OCI-LY7 (cell line): ENCODE data around the gene PODXL2.

Experiments
- EZH2phosphoT487 ChIP-seq: fragments of 200-600 bp; sonication (generic); IDR thresholded peaks from 2 replicates; pipeline ENCODE4 v1.6.1; 2018; ENCODE audit warnings: low read depth, borderline replicate concordance, mild to moderate bottlenecking, mixed run types, antibody characterized with exemption, low read length, moderate library complexity, mixed read lengths
- TF ChIP-seq, protein P1 (sequence below): fragments of 200-600 bp; sonication (generic); conservative IDR thresholded peaks from 2 replicates; pipeline ENCODE4 v1.5.1; 2014; ENCODE audit warnings: mild to moderate bottlenecking, antibody characterized with exemption, low read length, moderate library complexity, mixed read lengths

DNA sequence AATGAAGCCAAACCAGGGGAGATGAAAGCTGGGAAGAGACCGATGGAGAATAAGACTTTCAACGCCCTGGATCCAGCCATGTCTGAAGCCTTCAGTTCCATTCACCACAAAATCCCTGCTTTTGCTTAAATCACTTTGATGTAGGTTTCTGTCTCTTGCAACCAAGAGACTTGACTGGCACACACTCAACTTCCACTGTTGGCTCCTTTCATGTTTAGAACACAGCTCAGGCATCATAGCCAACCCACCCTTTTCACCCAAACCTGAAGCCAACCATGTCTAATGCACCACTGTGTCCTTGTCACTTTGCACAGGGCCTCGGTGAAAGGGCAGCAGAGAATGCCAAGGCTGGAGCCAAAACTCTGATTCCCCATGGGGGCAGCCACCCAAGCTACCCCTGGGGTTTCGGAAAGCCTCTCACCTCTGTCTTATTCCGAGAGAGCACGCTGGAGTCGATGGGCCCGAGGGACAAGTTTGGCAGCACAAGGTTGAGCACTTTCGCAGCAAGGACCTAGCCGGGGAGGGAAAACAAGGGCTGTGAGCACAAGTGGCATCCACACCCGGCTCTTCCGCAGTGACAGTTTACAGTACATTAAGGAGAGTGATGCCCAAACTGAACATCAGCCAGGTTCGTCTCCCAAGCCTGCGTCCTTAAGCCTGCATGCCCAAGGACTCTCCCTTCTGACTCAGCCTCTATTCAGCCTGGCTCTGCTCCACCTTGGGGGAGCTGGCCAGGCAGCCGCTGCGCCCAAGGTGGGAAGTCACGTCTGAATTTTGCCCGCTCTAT lies 81.4 kb downstream of the PODXL2 start:
- TF ChIP-seq, protein P1, sequence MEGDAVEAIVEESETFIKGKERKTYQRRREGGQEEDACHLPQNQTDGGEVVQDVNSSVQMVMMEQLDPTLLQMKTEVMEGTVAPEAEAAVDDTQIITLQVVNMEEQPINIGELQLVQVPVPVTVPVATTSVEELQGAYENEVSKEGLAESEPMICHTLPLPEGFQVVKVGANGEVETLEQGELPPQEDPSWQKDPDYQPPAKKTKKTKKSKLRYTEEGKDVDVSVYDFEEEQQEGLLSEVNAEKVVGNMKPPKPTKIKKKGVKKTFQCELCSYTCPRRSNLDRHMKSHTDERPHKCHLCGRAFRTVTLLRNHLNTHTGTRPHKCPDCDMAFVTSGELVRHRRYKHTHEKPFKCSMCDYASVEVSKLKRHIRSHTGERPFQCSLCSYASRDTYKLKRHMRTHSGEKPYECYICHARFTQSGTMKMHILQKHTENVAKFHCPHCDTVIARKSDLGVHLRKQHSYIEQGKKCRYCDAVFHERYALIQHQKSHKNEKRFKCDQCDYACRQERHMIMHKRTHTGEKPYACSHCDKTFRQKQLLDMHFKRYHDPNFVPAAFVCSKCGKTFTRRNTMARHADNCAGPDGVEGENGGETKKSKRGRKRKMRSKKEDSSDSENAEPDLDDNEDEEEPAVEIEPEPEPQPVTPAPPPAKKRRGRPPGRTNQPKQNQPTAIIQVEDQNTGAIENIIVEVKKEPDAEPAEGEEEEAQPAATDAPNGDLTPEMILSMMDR: no peak
- no peak for TF ChIP-seq EZH2phosphoT487
